HUES6 (cell line): ENCODE results near the gene OR11L1.

Source experiments
- H3K27ac ChIP-seq: 2 replicates; pipeline ENCODE4 v1.7.0; 2013; ENCODE audit warnings: low read depth, mild to moderate bottlenecking, low read length, inconsistent platforms
- H3K27me3 ChIP-seq: 2 replicates; pipeline ENCODE4 v1.6.1; 2013; ENCODE audit warnings: low read length; ENCODE audit not compliant: control insufficient read depth, insufficient read depth
- H3K36me3 ChIP-seq: 2 replicates; pipeline ENCODE4 v1.6.1; 2013; ENCODE audit warnings: low read length; ENCODE audit not compliant: control insufficient read depth, insufficient read depth
- H3K4me1 ChIP-seq: 2 replicates; pipeline ENCODE4 v1.6.1; 2013; ENCODE audit warnings: low read length; ENCODE audit not compliant: control insufficient read depth, insufficient read depth
- H3K4me3 ChIP-seq: 2 replicates; pipeline ENCODE4 v1.5.1; 2013; ENCODE audit warnings: low read depth, low read length
- H3K9ac ChIP-seq: one replicate; pipeline ENCODE4 v1.6.1; 2013; ENCODE audit warnings: mild to moderate bottlenecking, low read length
- H3K9me3 ChIP-seq: 2 replicates; pipeline ENCODE4 v1.6.1; 2013; ENCODE audit warnings: low read depth, low read length; ENCODE audit not compliant: control insufficient read depth, insufficient read depth

Gene OR11L1, protein sequence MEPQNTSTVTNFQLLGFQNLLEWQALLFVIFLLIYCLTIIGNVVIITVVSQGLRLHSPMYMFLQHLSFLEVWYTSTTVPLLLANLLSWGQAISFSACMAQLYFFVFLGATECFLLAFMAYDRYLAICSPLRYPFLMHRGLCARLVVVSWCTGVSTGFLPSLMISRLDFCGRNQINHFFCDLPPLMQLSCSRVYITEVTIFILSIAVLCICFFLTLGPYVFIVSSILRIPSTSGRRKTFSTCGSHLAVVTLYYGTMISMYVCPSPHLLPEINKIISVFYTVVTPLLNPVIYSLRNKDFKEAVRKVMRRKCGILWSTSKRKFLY

GRCh38 chr1:247841796-247842195, at the start of gene OR11L1:
Gene OR11L1 (minus strand): TSS chr1:247841896. CDS start chr1:247841896, 0 bp downstream.
- H3K9ac ChIP-seq = no peak within 1 kb of the TSS
- no peak within 1 kb of the TSS for H3K27ac ChIP-seq
- H3K4me1 ChIP-seq = peaks cover 11% of the 10 kb centered on the region
- no peak within 1 kb of the TSS for H3K4me3 ChIP-seq
- H3K9me3 ChIP-seq = no peaks in the 10 kb centered on the region; the same call in 1 of the 2 replicates
- H3K36me3 ChIP-seq = no peaks in the 10 kb centered on the region
- no peaks in the 10 kb centered on the region for H3K27me3 ChIP-seq

GRCh38 chr1:247884797-247885413, 43.2 kb upstream of the OR11L1 start:
- H3K4me3 ChIP-seq = no peak overlapping the region
- H3K36me3 ChIP-seq = no peaks in the 10 kb centered on the region
- peaks cover 7% of the 10 kb centered on the region; the same call in 1 of the 2 replicates for H3K9me3 ChIP-seq
- no peaks in the 10 kb centered on the region for H3K27me3 ChIP-seq
- no peaks in the 10 kb centered on the region for H3K4me1 ChIP-seq
- H3K9ac ChIP-seq = no peak overlapping the region
- H3K27ac ChIP-seq = no peak overlapping the region

DNA sequence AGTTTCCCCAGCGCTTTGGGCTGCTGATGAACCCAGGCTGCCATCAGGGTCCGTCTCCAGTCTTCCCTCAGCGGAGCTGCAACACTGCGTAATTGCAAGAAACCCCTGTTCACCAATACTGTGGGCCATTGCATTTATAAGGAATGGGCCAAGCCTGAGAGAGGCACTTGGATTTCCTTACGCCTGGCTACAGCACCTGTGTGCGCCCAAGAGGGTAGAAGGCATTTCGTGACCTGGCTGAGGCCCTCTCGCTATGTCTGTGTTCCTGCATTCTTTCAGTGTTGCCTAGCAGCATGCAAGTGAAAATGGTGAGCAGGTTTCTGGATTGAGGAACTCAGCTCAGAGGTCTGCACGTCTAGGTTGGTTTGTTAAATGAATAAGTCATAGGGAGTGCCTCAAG, 41.6 kb upstream of the OR11L1 start:
- Histone ChIP-seq H3K27me3 (no peaks in the 10 kb centered on the region), H3K9ac (no peak overlapping the region), H3K9me3 (peaks cover 16% of the 10 kb centered on the region; the same call in 1 of the 2 replicates), H3K27ac (no peak overlapping the region), H3K36me3 (no peaks in the 10 kb centered on the region), H3K4me1 (no peaks in the 10 kb centered on the region), H3K4me3 (no peak overlapping the region)

- Histone ChIP-seq H3K4me3 (no peak overlapping the region), H3K9me3 (peaks cover 8% of the 10 kb centered on the region; the same call in 1 of the 2 replicates)
These were observed 23.7 kb upstream of the OR11L1 start for GRCh38 chr1:247865416-247865815.

DNA sequence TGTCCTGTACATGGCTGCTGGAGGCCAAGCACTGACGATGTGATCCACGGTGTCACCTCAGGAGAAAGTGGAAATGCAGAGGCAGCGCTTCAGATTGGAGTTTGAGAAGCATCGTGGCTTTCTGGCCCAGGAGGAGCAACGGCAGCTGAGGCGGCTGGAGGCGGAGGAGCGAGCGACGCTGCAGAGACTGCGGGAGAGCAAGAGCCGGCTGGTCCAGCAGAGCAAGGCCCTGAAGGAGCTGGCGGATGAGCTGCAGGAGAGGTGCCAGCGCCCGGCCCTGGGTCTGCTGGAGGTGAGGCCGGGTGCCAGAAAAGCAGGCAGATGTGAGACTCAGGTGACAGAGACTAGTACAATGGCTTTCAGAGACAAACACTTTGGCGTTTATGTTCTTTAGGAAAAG, 22.9 kb upstream of the OR11L1 start:
- Histone ChIP-seq H3K9me3 (peaks cover 3% of the 10 kb centered on the region; the same call in 1 of the 2 replicates), H3K27ac (no peak overlapping the region)

More at GRCh38 chr1:247865416-247865815, 23.7 kb upstream of the OR11L1 start:
- H3K4me1 ChIP-seq = no peaks in the 10 kb centered on the region
- H3K27ac ChIP-seq = no peak overlapping the region
- H3K27me3 ChIP-seq = no peaks in the 10 kb centered on the region
- no peaks in the 10 kb centered on the region for H3K36me3 ChIP-seq
- H3K9ac ChIP-seq = no peak overlapping the region

GRCh38 chr1:247862756-247863155, 21.1 kb upstream of the OR11L1 start:
- no peak overlapping the region for H3K4me3 ChIP-seq
- no peak overlapping the region for H3K9ac ChIP-seq
- H3K4me1 ChIP-seq = no peaks in the 10 kb centered on the region
- H3K27me3 ChIP-seq = peaks cover 9% of the 10 kb centered on the region
- H3K9me3 ChIP-seq = peaks cover under 1% of the 10 kb centered on the region; the same call in 1 of the 2 replicates
- no peak overlapping the region for H3K27ac ChIP-seq
- no peaks in the 10 kb centered on the region for H3K36me3 ChIP-seq

More for the DNA sequence above, 22.9 kb upstream of the OR11L1 start:
- no peak overlapping the region for H3K9ac ChIP-seq
- H3K4me3 ChIP-seq = no peak overlapping the region
- H3K27me3 ChIP-seq = no peaks in the 10 kb centered on the region
- no peaks in the 10 kb centered on the region for H3K36me3 ChIP-seq
- no peaks in the 10 kb centered on the region for H3K4me1 ChIP-seq

DNA sequence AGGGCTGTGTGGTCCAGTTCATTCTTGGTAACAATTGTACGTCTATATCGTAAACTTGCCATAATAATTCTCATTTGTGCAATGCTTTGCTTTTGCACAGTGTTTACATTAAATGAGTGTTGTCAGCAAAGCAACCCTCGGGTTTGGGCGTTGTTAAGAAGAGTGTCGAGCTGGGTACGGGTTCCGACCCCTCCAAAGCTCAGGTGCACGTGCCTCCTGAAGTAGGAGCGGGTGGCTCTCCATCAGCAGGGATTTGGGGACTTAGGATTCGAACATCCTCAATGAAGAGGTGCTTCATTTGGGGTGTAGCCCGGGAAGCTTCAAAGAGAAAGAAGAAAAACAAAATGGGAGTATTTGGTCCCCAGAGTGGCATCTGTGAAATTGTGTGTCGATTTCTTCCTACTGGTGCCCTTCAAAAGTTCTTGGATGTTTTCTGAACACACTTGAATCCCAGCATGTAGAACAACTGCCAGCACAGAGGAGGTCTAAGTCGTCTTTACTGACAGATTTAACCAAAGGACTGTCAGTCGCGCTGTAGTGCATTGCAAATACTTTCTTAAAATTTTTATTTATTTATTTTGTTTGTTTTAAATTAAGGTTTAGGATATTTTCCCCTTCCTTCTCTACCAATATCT, 16.4 kb upstream of the OR11L1 start:
- Histone ChIP-seq H3K4me1 (no peaks in the 10 kb centered on the region), H3K9ac (no peak overlapping the region), H3K9me3 (no peaks in the 10 kb centered on the region), H3K36me3 (no peaks in the 10 kb centered on the region), H3K27ac (no peak overlapping the region), H3K4me3 (peak overlapping the region; percentile 76), H3K27me3 (peaks cover 25% of the 10 kb centered on the region)

- Histone ChIP-seq H3K27me3 (peaks cover 25% of the 10 kb centered on the region), H3K4me3 (peak within 1 kb of the TSS; percentile 76), H3K9me3 (no peaks in the 10 kb centered on the region), H3K36me3 (no peaks in the 10 kb centered on the region), H3K4me1 (no peaks in the 10 kb centered on the region), H3K9ac (peak within 1 kb of the TSS; percentile 70), H3K27ac (no peak within 1 kb of the TSS)
These were observed 15.6 kb upstream of the OR11L1 start, which contains the start of gene TRIM58 for GRCh38 chr1:247857069-247857984. Gene TRIM58 (plus strand): TSS chr1:247857187. CDS start chr1:247857247, 60 bp downstream.

- Histone ChIP-seq H3K4me1 (no peaks in the 10 kb centered on the region), H3K4me3 (no peak overlapping the region), H3K27me3 (peaks cover 25% of the 10 kb centered on the region), H3K27ac (no peak overlapping the region), H3K36me3 (no peaks in the 10 kb centered on the region), H3K9ac (no peak overlapping the region), H3K9me3 (no peaks in the 10 kb centered on the region)
These were observed 14.2 kb upstream of the OR11L1 start for GRCh38 chr1:247855911-247856310.

- Histone ChIP-seq H3K4me3 (no peak overlapping the region), H3K9me3 (no peaks in the 10 kb centered on the region), H3K9ac (no peak overlapping the region), H3K27ac (no peak overlapping the region), H3K4me1 (no peaks in the 10 kb centered on the region), H3K27me3 (peaks cover 25% of the 10 kb centered on the region), H3K36me3 (no peaks in the 10 kb centered on the region)
These were observed 13.3 kb upstream of the OR11L1 start for GRCh38 chr1:247854899-247855545.
